Measurements from ENCODE around the gene ELL. TPM values are rescaled to one million over a fixed set of nuclear protein-coding genes. Genes with fewer than 3 reads are reported as not detected.
A peak's percentile ranks its signal among the peaks of the same experiment; 100 is the strongest.

The ELL gene
- polyA plus RNA-seq, 1 of the 3 experiments (the other 2 are of a cell fraction), result 7.4 TPM

DNA sequence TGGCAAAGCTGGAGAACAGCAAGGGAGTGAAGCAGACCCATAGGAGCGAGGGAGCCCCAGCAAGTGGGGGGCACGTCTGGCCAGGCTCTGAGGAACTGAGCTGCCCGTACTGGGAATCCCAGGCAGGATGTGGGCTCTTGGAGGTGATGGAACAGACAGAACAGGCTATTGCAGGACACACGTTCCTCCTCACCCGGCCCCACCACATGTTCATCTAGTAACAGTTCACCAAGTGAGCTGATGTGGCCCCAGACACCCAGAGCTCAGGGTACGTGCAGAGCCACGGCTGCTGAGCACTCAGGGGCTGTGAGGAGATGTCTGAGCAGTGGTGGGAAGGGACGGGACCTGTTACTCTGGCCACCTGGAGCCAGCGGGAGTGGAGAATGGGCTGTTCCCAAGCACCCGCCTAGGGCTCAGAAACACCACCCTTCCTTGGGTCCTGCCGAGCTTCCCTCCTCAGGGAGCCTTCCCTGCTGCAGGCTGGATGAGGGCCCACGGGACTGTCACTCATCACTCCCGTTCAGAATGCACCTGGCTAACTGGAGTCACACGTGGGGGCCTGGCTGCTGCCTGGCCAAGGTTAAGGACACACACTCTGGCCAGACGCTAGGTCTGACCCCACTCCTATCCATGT, 18.4 kb downstream of the ELL start:
- no peak for DNase-seq
- Histone ChIP-seq H4K20me1 (ENCODE audit: insufficient read depth) (peaks cover 100% of the 10 kb centered on the region), H2AFZ (ENCODE audit: low read depth) (no peak overlapping the region), H3F3A (replicated peaks; ENCODE audit: insufficient read depth) (no peaks in the 10 kb centered on the region), H3K27ac (ENCODE audit: low read depth in 2 of 2, low read length in 1 of 2) (peak overlapping the region in 1 of 2 experiments; percentile 48; a peak in 1 of 4 replicates), H3K9me2 (no peaks in the 10 kb centered on the region), H3K4me3 (ENCODE audit: low read depth in 2 of 2, low read length in 1 of 2) (no peak overlapping the region), H3K9ac (no peak overlapping the region), H3K4me1 (ENCODE audit: control insufficient read depth in 1 of 2, insufficient read depth in 2 of 2, low read depth in 1 of 2, low read length in 1 of 2) (peaks cover 0 to 72% of the 10 kb centered on the region in 2 experiments; a peak in 1 of 4 replicates), H3K9me3 (no peaks in the 10 kb centered on the region), H3K79me2 (ENCODE audit: insufficient read depth) (peaks cover 96% of the 10 kb centered on the region), H3K4me2 (no peak overlapping the region), H3K36me3 (replicated peaks in 1 of 2; ENCODE audit: control insufficient read depth in 1 of 2, insufficient read depth in 2 of 2, low read length in 1 of 2) (no peaks in the 10 kb centered on the region), H3K27me3 (ENCODE audit: insufficient read depth) (no peaks in the 10 kb centered on the region)
- POLR2A ChIA-PET, result interaction anchor here (0.5 kb wide), 1 partner anchor 10 kb away, joined by 3 read pairs; no protein-coding TSS in a partner anchor
- WGBS (ENCODE audit: low lambda C conversion rate), result 84% methylated on average over 10 of the region's 15 CpGs
- CTCF ChIA-PET, result interaction anchor here (0.7 to 4.2 kb wide), 9 partner anchors 8 to 364 kb away, joined by 3 to 36 read pairs (median 4); partner anchors contain the start of gene ELL
- TF ChIP-seq RCOR1 (IDR thresholded peaks at IDR 0.05; ENCODE audit: low read length) (no peak), MXI1 (IDR thresholded peaks at IDR 0.05; ENCODE audit: low read depth, low read length) (no peak), RXRA (IDR thresholded peaks at IDR 0.05; ENCODE audit: borderline replicate concordance, low read depth) (no peak), RFX5 (IDR thresholded peaks at IDR 0.05; ENCODE audit: low read length) (no peak), TEAD4 (IDR thresholded peaks at IDR 0.05; ENCODE audit: borderline replicate concordance, insufficient read depth) (no peak), EZH2phosphoT487 (IDR thresholded peaks at IDR 0.05; ENCODE audit: borderline replicate concordance, low read depth) (no peak), MAX (IDR thresholded peaks at IDR 0.05; ENCODE audit: low read depth) (no peak), CHD2 (IDR thresholded peaks at IDR 0.05; ENCODE audit: low read length, partially characterized antibody) (no peak), GATA2 (CRISPR knock-in tag; IDR thresholded peaks at IDR 0.05) (no peak), FOXM1 (IDR thresholded peaks at IDR 0.05; ENCODE audit: low read depth) (no peak)
- TF ChIP-seq, protein P1, sequence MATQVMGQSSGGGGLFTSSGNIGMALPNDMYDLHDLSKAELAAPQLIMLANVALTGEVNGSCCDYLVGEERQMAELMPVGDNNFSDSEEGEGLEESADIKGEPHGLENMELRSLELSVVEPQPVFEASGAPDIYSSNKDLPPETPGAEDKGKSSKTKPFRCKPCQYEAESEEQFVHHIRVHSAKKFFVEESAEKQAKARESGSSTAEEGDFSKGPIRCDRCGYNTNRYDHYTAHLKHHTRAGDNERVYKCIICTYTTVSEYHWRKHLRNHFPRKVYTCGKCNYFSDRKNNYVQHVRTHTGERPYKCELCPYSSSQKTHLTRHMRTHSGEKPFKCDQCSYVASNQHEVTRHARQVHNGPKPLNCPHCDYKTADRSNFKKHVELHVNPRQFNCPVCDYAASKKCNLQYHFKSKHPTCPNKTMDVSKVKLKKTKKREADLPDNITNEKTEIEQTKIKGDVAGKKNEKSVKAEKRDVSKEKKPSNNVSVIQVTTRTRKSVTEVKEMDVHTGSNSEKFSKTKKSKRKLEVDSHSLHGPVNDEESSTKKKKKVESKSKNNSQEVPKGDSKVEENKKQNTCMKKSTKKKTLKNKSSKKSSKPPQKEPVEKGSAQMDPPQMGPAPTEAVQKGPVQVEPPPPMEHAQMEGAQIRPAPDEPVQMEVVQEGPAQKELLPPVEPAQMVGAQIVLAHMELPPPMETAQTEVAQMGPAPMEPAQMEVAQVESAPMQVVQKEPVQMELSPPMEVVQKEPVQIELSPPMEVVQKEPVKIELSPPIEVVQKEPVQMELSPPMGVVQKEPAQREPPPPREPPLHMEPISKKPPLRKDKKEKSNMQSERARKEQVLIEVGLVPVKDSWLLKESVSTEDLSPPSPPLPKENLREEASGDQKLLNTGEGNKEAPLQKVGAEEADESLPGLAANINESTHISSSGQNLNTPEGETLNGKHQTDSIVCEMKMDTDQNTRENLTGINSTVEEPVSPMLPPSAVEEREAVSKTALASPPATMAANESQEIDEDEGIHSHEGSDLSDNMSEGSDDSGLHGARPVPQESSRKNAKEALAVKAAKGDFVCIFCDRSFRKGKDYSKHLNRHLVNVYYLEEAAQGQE (IDR thresholded peaks at IDR 0.05; ENCODE audit: low read depth, low read length), result no peak
- TF ChIP-seq, protein P2, sequence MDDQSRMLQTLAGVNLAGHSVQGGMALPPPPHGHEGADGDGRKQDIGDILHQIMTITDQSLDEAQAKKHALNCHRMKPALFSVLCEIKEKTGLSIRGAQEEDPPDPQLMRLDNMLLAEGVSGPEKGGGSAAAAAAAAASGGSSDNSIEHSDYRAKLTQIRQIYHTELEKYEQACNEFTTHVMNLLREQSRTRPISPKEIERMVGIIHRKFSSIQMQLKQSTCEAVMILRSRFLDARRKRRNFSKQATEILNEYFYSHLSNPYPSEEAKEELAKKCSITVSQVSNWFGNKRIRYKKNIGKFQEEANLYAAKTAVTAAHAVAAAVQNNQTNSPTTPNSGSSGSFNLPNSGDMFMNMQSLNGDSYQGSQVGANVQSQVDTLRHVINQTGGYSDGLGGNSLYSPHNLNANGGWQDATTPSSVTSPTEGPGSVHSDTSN (IDR thresholded peaks at IDR 0.05), result no peak
